SIG-M5 treated with dmso at 0.1 percent for 504 hours (cell line): Measurements from ENCODE around the gene STAP1.
"Not testable (repeated sequence)": the region's sequence is repeated elsewhere in the genome, so short reads cannot be mapped to it uniquely, and the experiment has no call there.

Experiments
- DNase-seq: peaks from one replicate; lab custom pipeline; 2025; ENCODE audit not compliant: unreplicated experiment; lab: John Stamatoyannopoulos, UW

Gene STAP1, protein sequence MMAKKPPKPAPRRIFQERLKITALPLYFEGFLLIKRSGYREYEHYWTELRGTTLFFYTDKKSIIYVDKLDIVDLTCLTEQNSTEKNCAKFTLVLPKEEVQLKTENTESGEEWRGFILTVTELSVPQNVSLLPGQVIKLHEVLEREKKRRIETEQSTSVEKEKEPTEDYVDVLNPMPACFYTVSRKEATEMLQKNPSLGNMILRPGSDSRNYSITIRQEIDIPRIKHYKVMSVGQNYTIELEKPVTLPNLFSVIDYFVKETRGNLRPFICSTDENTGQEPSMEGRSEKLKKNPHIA

GRCh38 chr4:67558493-67558892 lies at the start of gene STAP1:
STAP1 (plus strand) TSS chr4:67558727; CDS start chr4:67558810, 83 bp downstream.
- DNase-seq, result peak; percentile 36

DNA sequence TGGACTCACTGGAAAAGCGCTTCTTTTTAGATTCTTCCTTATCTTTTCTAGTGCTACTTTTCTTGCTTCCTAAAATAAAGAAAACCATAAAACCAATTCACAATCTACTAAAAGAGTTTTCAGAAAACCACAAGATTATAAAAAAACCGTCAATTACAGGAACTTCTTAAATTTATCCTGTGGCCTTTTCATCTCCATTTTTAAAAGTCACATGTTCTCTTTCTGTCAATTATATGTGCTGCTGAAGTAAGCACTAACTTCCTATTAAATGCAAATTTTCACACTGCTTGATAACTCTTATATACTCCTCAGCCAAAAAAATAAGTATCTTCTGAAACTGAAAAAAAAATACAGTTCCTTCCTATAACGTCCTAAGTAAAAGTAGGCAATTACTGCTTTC lies 46.0 kb upstream of the STAP1 start:
- DNase-seq, result no peak

GRCh38 chr4:67520141-67520540 lies 38.4 kb upstream of the STAP1 start:
- no peak for DNase-seq

- no peak for DNase-seq
Measured at GRCh38 chr4:67521506-67521905, 37.0 kb upstream of the STAP1 start.

GRCh38 chr4:67522230-67522629 lies 36.3 kb upstream of the STAP1 start:
- no peak for DNase-seq

DNA sequence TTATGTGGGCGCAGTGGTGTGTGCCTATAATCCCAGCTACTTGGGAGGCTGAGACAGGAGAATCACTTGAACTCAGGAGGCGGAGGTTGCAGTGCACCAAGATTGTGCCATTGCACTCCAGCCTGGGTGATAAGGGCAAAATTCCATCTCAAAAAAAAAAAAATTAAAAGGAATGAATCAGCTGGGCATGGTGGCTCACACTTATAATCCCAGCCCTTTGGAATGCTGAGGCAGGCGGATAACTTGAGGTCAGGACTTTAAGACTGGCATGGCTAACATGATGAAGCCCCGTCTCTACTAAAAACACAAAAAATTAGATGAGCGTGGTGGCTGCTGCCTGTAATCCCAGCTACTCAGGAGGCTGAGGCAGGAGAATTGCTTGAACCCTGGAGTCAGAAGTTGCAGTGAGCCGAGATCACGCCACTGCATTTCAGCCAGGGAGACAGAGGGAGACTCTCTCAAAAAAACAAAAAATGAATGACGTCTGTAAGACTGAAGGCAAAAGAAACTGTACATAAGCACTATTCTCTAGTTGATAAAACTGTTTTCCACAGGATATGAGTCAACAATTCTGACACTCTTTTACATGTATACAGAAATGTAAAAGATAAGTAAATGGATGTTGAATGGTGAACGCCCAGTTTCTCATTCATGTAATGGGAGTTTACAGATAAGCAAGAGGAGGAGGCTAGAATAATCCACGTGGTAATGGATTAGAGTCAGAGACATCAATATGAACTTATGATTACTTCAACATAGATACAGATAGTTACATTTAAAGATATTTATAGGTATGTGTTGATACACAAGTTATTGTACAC lies 35.5 kb upstream of the STAP1 start:
- DNase-seq, result no peak

DNA sequence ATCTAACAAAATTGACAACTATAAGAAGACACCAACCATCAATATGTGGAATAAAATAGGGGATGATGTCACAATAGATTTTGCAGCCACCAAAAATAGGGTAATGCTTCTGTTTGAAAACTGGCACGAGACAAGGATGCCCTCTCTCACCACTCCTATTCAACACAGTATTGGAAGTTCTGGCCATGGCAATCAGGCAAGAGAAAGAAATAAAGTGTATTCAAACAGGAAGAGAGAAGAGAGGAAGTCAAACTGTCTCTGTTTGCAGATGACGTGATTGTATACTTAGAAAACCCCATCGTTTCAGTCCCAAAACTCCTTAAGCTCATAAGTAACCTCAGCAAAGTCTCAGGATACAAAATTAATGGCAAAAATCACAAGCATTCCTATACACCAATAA lies 34.4 kb upstream of the STAP1 start:
- DNase-seq, result not testable (repeated sequence)

- no peak for DNase-seq
Measured at GRCh38 chr4:67531379-67531962, 27.1 kb upstream of the STAP1 start.

DNA sequence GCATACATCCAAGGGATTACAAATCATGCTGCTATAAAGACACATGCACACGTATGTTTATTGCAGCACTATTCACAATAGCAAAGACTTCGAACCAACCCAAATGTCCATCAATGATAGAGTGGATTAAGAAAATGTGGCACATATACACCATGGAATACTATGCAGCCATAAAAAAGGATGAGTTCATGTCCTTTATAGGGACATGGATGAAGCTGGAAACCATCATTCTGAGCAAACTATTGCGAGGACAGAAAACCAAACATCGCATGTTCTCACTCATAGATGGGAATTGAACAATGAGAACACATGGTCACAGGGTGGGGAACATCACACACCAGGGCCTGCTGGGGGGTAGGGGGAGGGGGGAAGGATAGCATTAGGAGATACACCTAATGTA lies 26.1 kb upstream of the STAP1 start:
- DNase-seq, result not testable (repeated sequence)

- no peak for DNase-seq
Measured at GRCh38 chr4:67533112-67533511, 25.4 kb upstream of the STAP1 start.

GRCh38 chr4:67535280-67535840 lies 23.2 kb upstream of the STAP1 start:
- DNase-seq, result no peak

DNA sequence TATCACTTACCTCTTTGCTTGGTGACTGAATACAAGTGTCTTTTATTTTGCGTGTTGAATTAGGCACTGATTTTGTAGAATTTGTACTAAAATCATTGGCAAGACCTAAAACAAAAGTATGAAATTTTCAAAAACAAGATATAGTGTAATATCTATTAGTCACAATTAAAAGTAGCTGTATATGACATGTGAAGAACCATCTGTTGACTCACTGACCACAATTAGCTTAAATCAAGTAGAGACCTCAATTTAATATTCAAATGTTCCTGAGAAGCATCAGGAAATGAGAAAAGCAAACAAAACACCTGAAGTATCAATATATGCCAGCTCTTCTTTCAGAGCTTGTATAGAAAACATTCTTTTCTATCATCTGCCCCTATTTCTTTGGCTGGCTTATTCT lies 18.7 kb upstream of the STAP1 start:
- DNase-seq, result no peak

DNA sequence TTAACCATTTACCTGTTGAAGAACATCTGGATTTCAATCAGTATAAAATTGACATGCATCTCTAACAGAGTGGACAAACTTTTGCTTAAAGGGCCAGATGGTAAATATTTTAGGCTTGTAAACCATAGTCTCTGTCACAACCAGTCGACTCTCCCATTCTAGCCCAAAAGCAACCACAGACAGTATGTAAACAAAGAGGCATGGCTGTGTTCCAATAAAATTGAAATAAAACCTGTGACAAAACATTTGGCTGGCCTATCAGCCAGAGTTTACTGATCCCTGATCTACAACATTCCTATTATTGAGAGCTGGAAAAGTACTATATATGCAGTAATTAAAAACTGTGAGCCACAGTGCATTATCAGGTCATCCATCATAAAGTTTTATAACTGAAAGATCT lies 16.5 kb upstream of the STAP1 start:
- no peak for DNase-seq

GRCh38 chr4:67545199-67546003 lies 13.1 kb upstream of the STAP1 start, which contains the start of gene CENPC:
CENPC (minus strand) TSS chr4:67545503; CDS start chr4:67545355, 148 bp downstream.
- DNase-seq, result peak; percentile 94

- DNase-seq, result no peak
Measured at GRCh38 chr4:67546004-67546356, 12.5 kb upstream of the STAP1 start.

DNA sequence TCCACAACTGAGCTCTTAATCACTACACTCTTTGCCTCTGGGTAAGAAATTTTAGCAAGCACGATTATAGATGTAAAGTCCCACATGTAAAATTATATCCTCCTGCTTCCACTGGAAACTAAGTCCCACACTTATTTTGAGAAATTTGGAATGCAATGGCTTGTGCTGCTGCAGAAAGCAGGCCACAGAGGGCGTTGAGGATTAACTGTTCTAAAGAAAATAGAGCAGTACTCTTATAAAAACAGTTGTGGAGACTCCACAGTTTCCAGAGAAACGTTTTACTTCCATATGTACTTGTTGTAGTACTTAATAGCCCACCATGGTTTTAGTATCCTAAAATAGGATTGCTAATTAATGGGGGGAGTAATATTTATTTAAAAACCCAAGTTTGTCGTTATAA lies 11.6 kb upstream of the STAP1 start:
- no peak for DNase-seq

DNA sequence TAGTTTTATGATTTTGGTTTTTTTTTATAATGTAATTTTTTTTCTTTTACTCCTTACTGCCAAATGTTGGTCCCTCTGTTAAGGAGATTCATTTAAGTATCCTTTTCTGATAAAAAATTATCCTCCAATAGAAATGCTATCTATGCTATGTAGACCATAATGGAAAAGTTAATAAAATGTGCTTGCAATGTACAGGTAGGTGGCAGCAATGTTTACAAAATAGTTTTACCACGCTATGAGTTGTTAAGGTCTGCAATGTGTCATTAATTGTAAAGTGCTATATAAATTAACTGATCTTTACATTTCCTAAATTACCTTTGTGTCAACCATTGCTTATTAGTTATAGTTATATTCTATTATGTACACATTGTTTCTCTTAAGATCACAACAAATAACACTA lies 9.4 kb upstream of the STAP1 start:
- peak; percentile 4 for DNase-seq

- no peak for DNase-seq
Measured at GRCh38 chr4:67550451-67550850, 8.1 kb upstream of the STAP1 start.

GRCh38 chr4:67550857-67551256 lies 7.7 kb upstream of the STAP1 start:
- DNase-seq, result no peak

DNA sequence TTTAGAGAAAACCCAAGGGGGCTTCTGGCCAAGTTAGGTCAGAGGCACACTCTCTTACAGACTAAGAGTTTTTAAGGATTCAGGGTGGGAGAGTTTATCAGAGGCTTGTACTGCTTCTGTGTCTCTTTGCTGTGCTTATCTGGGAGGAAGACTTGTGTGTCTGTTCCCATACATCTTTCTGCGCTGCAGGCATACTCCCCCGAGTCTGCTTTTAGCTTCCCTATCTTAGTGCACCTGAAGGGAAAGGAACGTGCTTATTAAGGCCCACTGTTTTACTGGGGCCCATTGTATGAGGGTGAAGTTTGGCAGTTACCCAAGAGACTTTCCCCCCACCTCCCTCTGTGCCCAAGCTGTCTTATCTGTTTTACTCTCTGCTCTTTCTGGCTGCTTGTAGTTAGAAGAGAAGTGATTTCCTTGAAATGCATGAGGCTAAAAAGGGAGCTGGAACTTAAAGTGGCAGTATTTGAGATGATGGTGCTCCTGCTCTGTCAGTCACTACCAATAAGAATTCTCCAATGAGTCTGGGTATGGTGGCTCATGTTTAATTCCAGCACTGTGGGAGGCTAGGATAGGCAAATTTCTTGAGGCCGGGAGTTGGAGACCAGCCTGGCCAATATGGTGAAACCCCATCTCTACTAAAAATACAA lies 6.3 kb upstream of the STAP1 start:
- not testable (repeated sequence) for DNase-seq
